Body of pancreas (tissue), 4 donors: ENCODE data around the gene FAM107B.

Experiments used
- POLR2A ChIP-seq, 3 donors: fragments of 450-650 bp; IDR thresholded peaks; one replicate each; pipeline ENCODE4 v1.6.1; 2016; ENCODE audit warnings: antibody characterized with exemption in 3 of 3, mild to moderate bottlenecking in 2 of 3
- TF ChIP-seq, protein P1 (sequence below), 7 experiments: fragments of 450-650 bp in 4 of 7; fragments of 200-600 bp in 3 of 7; sonication (generic) in 3 of 7; IDR thresholded peaks; one replicate each; pipeline ENCODE4 v1.5.1; 2016 to 2019; ENCODE audit warnings: antibody characterized with exemption in 7 of 7

DNA sequence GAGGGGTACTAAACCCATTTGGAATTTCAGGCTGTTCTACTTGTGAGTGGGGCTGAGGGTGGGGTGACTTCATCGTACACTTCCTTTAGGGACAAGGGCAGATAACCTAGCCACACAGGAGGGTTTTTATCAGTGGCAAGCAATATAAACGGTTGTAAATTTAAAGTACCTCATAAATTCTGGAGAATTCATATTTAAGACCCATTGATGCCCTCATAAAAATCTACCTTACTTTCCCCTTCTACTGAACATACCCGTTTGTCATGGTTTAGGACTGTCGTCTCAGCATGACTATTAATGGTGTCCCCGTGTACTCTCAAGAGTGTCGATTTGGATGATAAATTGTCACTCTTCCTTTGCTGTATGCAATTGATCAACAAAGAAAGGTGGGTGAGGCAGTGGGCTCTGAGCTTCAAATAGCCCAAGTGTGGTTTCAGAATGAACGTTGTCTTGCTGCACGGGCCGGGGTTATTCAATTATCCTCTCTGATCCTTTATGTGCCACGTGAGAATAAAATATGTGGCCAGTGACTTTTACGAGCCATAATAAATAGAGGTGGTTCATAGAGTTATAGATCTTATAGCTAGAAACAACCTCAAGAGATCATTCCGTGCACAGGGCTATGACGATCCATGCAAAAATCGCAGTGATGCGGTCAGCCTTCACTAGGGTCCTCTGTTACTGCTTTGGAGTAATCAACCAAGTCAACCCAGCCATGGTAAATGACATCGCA is 82.2 kb downstream of the FAM107B start:
- TF ChIP-seq, protein P1, sequence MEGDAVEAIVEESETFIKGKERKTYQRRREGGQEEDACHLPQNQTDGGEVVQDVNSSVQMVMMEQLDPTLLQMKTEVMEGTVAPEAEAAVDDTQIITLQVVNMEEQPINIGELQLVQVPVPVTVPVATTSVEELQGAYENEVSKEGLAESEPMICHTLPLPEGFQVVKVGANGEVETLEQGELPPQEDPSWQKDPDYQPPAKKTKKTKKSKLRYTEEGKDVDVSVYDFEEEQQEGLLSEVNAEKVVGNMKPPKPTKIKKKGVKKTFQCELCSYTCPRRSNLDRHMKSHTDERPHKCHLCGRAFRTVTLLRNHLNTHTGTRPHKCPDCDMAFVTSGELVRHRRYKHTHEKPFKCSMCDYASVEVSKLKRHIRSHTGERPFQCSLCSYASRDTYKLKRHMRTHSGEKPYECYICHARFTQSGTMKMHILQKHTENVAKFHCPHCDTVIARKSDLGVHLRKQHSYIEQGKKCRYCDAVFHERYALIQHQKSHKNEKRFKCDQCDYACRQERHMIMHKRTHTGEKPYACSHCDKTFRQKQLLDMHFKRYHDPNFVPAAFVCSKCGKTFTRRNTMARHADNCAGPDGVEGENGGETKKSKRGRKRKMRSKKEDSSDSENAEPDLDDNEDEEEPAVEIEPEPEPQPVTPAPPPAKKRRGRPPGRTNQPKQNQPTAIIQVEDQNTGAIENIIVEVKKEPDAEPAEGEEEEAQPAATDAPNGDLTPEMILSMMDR (IDR thresholded peaks at IDR 0.05) = no peak
- TF ChIP-seq POLR2A (IDR thresholded peaks at IDR 0.05) = no peak
